ENCODE data around the gene SEC14L3.
"Not testable (repeated sequence)": the region's sequence is repeated elsewhere in the genome, so short reads cannot be mapped to it uniquely, and the experiment has no call there.

The SEC14L3 gene

GRCh38 chr22:30485362-30485988 lies 13.7 kb upstream of the SEC14L3 start:
- DNase-seq (ENCODE audit: low read depth), result peak; percentile 63

GRCh38 chr22:30483169-30483568 lies 11.4 kb upstream of the SEC14L3 start:
- DNase-seq (ENCODE audit: low read depth), result no peak

GRCh38 chr22:30481711-30482110 lies 9.9 kb upstream of the SEC14L3 start:
- no peak for DNase-seq (ENCODE audit: low read depth)

GRCh38 chr22:30479981-30480380 lies 8.2 kb upstream of the SEC14L3 start:
- DNase-seq (ENCODE audit: low read depth), result no peak

GRCh38 chr22:30474683-30475424 lies 3.0 kb upstream of the SEC14L3 start:
- DNase-seq (ENCODE audit: low read depth), result no peak

GRCh38 chr22:30474121-30474520 lies 2.3 kb upstream of the SEC14L3 start:
- no peak for DNase-seq (ENCODE audit: low read depth)

- DNase-seq (ENCODE audit: low read depth), result no peak
Observed at GRCh38 chr22:30472994-30473720, 1.3 kb upstream of the SEC14L3 start.

- DNase-seq (ENCODE audit: low read depth), result no peak
Observed at GRCh38 chr22:30470655-30471054, 1.2 kb downstream of the SEC14L3 start.

GRCh38 chr22:30469165-30469564 lies 2.7 kb downstream of the SEC14L3 start:
- no peak for DNase-seq (ENCODE audit: low read depth)

GRCh38 chr22:30460555-30460954 lies 11.3 kb downstream of the SEC14L3 start:
- DNase-seq (ENCODE audit: low read depth), result not testable (repeated sequence)

- no peak for DNase-seq (ENCODE audit: low read depth)
Observed at GRCh38 chr22:30460147-30460546, 11.7 kb downstream of the SEC14L3 start.

GRCh38 chr22:30459181-30460052 lies 12.4 kb downstream of the SEC14L3 start:
- no peak for DNase-seq (ENCODE audit: low read depth)

- no peak for DNase-seq (ENCODE audit: low read depth)
Observed at GRCh38 chr22:30457981-30458380, 13.8 kb downstream of the SEC14L3 start.

- no peak for DNase-seq (ENCODE audit: low read depth)
Observed at GRCh38 chr22:30455075-30455840, 16.6 kb downstream of the SEC14L3 start.

GRCh38 chr22:30453731-30454510 lies 17.9 kb downstream of the SEC14L3 start:
- no peak for DNase-seq (ENCODE audit: low read depth)

- DNase-seq (ENCODE audit: low read depth), result no peak
Observed at GRCh38 chr22:30452861-30453260, 19.0 kb downstream of the SEC14L3 start.

GRCh38 chr22:30451488-30451887 lies 20.3 kb downstream of the SEC14L3 start:
- DNase-seq (ENCODE audit: low read depth), result not testable (repeated sequence)

GRCh38 chr22:30447656-30448055 lies 24.2 kb downstream of the SEC14L3 start:
- DNase-seq (ENCODE audit: low read depth), result no peak

GRCh38 chr22:30445438-30446145 lies 26.2 kb downstream of the SEC14L3 start:
- no peak for DNase-seq (ENCODE audit: low read depth)

Measured in activated T-helper 9 cell treated with anti-CD3 and anti-CD28 coated beads, Interleukin-2, amount 50 U/mL, for 16 hours (primary cell).